OCI-LY7 (cell line): ENCODE results near the gene MKNK1. TPM values are rescaled to one million over a fixed set of nuclear protein-coding genes. Genes with fewer than 3 reads are reported as not detected.

Source experiments
- BruUV-seq: library from RNA; stranded (reverse); fragments of 400-500 nt; replicated peaks from 2 replicates; lab custom pipeline; 2021; lab: Mats Ljungman, UMichigan
- CTCF ChIA-PET: fragments of 300-600 bp; sonication (Branson Sonifier 250); formaldehyde crosslinking; loops from one replicate; lab custom pipeline; 2022; ENCODE audit warnings: antibody characterized with exemption; ENCODE audit not compliant: unreplicated experiment; lab: Charles Lee
- POLR2A ChIA-PET: fragments of 300-600 bp; sonication (Branson Sonifier 250); formaldehyde crosslinking; loops from one replicate; lab custom pipeline; 2022; ENCODE audit warnings: antibody characterized with exemption; lab: Charles Lee
- DNase-seq: peaks from one replicate; pipeline ENCODE4 v3.0.0-alpha.2; 2015; ENCODE audit warnings: low spot score
- H2AFZ ChIP-seq: fragments of 200-600 bp; sonication (generic), shearing (Covaris generic); 2 replicates; pipeline ENCODE4 v1.6.1; 2014; ENCODE audit warnings: mild to moderate bottlenecking, antibody characterized with exemption, low read length, moderate library complexity
- H3K27ac ChIP-seq: fragments of 200-600 bp; sonication (generic); 2 replicates; pipeline ENCODE4 v1.5.1; 2014; ENCODE audit warnings: mixed run types, low read depth, mild to moderate bottlenecking, moderate library complexity, low read length, inconsistent platforms; ENCODE audit not compliant: poor library complexity, severe bottlenecking
- H3K36me3 ChIP-seq: fragments of 200-600 bp; sonication (generic); 2 replicates; pipeline ENCODE4 v1.6.1; 2014; ENCODE audit warnings: mild to moderate bottlenecking, antibody characterized with exemption, low read length, moderate library complexity, mixed read lengths; ENCODE audit not compliant: insufficient read depth
- H3K4me1 ChIP-seq: fragments of 200-600 bp; sonication (generic); 2 replicates; pipeline ENCODE4 v1.5.1; 2014; ENCODE audit warnings: mild to moderate bottlenecking, low read length; ENCODE audit not compliant: insufficient read depth, poor library complexity, severe bottlenecking
- H3K4me2 ChIP-seq: fragments of 200-600 bp; sonication (generic); 2 replicates; pipeline ENCODE4 v1.6.1; 2014; ENCODE audit warnings: mild to moderate bottlenecking, low read length
- H3K4me3 ChIP-seq: fragments of 200-600 bp; sonication (generic); 2 replicates; pipeline ENCODE4 v1.5.1; 2014; ENCODE audit warnings: mild to moderate bottlenecking, low read depth, low read length; ENCODE audit not compliant: poor library complexity, severe bottlenecking
- H3K79me2 ChIP-seq: fragments of 200-600 bp; sonication (generic); 2 replicates; pipeline ENCODE4 v1.6.1; 2016; ENCODE audit warnings: low read depth, mild to moderate bottlenecking, low read length, moderate library complexity, mixed read lengths; ENCODE audit not compliant: insufficient read depth
- H3K9me2 ChIP-seq: fragments of 200-600 bp; sonication (generic); 2 replicates; pipeline ENCODE4 v1.6.1; 2016; ENCODE audit warnings: mild to moderate bottlenecking, low read length, mixed read lengths; ENCODE audit not compliant: insufficient read depth
- H3K9me3 ChIP-seq: fragments of 200-600 bp; sonication (generic); 2 replicates; pipeline ENCODE4 v1.6.1; 2014; ENCODE audit warnings: mild to moderate bottlenecking, mixed run types, low read length, mixed read lengths
- H4K20me1 ChIP-seq: fragments of 200-600 bp; sonication (generic); 2 replicates; pipeline ENCODE4 v1.6.1; 2014; ENCODE audit warnings: mild to moderate bottlenecking, antibody characterized with exemption, low read length, moderate library complexity, mixed read lengths; ENCODE audit not compliant: insufficient read depth
- EZH2phosphoT487 ChIP-seq: fragments of 200-600 bp; sonication (generic); IDR thresholded peaks from 2 replicates; pipeline ENCODE4 v1.6.1; 2018; ENCODE audit warnings: low read depth, borderline replicate concordance, mild to moderate bottlenecking, mixed run types, antibody characterized with exemption, low read length, moderate library complexity, mixed read lengths
- intact Hi-C: fragments of 100-400 bp; cut with micrococcal nuclease; formaldehyde crosslinking; loops from one replicate; pipeline ENCODE4 v1.10.0; 2022; ENCODE audit not compliant: unreplicated experiment
- total RNA-seq, 2 experiments: library from RNA; depleted of rRNA in 1 of 2; stranded (reverse); fragments of >200 nt in 1 of 2; shearing (Covaris generic) in 1 of 2; gene quantifications; 2 replicates each; pipeline ENCODE4 v1.2.3, GENCODE V29; 2014 to 2022
- TF ChIP-seq, protein P1 (sequence below): fragments of 200-600 bp; sonication (generic); conservative IDR thresholded peaks from 2 replicates; pipeline ENCODE4 v1.5.1; 2014; ENCODE audit warnings: mild to moderate bottlenecking, antibody characterized with exemption, low read length, moderate library complexity, mixed read lengths

Gene MKNK1
- total RNA-seq, 2 experiments from 2014 or later = 11.5 to 24.0 TPM

GRCh38 chr1:46554597-46555381 is 49.3 kb downstream of the MKNK1 start:
- no peaks in the 10 kb centered on the region for H3K36me3 ChIP-seq
- no peaks in the 10 kb centered on the region for H3K4me1 ChIP-seq
- no peaks in the 10 kb centered on the region for H3K79me2 ChIP-seq
- H3K4me2 ChIP-seq = no peak overlapping the region
- intact Hi-C loops = loop anchor here (10.0 kb wide), 1 partner anchor 170 kb away; no protein-coding TSS in a partner anchor
- no peak for TF ChIP-seq EZH2phosphoT487
- TF ChIP-seq, protein P1, sequence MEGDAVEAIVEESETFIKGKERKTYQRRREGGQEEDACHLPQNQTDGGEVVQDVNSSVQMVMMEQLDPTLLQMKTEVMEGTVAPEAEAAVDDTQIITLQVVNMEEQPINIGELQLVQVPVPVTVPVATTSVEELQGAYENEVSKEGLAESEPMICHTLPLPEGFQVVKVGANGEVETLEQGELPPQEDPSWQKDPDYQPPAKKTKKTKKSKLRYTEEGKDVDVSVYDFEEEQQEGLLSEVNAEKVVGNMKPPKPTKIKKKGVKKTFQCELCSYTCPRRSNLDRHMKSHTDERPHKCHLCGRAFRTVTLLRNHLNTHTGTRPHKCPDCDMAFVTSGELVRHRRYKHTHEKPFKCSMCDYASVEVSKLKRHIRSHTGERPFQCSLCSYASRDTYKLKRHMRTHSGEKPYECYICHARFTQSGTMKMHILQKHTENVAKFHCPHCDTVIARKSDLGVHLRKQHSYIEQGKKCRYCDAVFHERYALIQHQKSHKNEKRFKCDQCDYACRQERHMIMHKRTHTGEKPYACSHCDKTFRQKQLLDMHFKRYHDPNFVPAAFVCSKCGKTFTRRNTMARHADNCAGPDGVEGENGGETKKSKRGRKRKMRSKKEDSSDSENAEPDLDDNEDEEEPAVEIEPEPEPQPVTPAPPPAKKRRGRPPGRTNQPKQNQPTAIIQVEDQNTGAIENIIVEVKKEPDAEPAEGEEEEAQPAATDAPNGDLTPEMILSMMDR = no peak
- no peak overlapping the region for H3K27ac ChIP-seq
- POLR2A ChIA-PET = no interaction called here
- H4K20me1 ChIP-seq = no peaks in the 10 kb centered on the region
- no peaks in the 10 kb centered on the region for H3K9me3 ChIP-seq
- no peak overlapping the region for H2AFZ ChIP-seq
- no peak overlapping the region for H3K4me3 ChIP-seq
- no peak for DNase-seq
- no peaks in the 10 kb centered on the region for H3K9me2 ChIP-seq
- CTCF ChIA-PET = interaction anchor here (0.5 kb wide), 1 partner anchor 61 kb away, joined by 3 read pairs; no protein-coding TSS in a partner anchor
- no TSS peak for BruUV-seq

DNA sequence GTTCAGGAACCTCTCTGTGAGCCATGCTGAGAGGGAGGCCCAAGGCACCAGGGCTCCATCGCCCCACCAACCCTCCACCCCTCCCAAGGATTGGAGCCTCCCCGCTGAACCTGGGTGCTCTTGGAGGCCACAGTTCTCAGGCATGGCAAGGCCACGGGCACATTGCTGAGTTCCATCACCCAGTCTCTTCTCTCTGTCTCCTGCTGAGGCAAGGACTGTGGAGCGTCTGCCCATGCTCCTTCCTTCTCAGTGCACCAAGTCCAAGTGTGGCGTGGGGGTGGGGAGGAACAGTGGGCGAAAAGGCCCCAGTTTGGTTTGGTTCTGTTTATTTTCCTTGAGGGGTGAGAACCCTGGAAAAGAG is 49.9 kb downstream of the MKNK1 start:
- CTCF ChIA-PET = no interaction called here
- Histone ChIP-seq H3K36me3 (no peaks in the 10 kb centered on the region), H2AFZ (no peak overlapping the region), H3K4me1 (no peaks in the 10 kb centered on the region), H3K4me3 (no peak overlapping the region), H3K4me2 (no peak overlapping the region), H3K9me2 (no peaks in the 10 kb centered on the region), H3K9me3 (no peaks in the 10 kb centered on the region), H3K27ac (no peak overlapping the region), H4K20me1 (no peaks in the 10 kb centered on the region), H3K79me2 (no peaks in the 10 kb centered on the region)
- no TSS peak for BruUV-seq
- no peak for TF ChIP-seq EZH2phosphoT487
- TF ChIP-seq, protein P1 = no peak
- intact Hi-C loops = loop anchor here (10.0 kb wide), 1 partner anchor 171 kb away; no protein-coding TSS in a partner anchor
- no peak for DNase-seq
- POLR2A ChIA-PET = no interaction called here

DNA sequence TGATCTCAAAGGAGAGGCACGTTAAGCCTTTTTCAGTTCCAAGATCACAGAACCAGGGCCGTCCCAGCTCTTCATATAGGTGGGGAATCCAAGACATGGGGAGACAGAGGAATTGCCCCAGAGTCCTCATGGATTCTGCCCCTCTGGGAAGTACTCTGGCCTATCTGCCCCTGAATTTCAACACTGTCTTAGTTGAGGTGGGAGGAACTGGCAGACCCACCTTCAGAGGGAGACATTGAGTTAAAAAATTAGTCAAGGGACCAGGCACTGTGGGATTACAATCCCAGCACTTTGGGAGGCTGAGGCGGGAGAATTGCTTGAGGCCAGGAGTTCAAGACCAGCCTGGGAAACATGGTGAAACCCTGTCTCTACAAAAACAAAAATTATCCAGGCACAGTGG is 50.6 kb downstream of the MKNK1 start:
- CTCF ChIA-PET = no interaction called here
- Histone ChIP-seq H3K27ac (no peak overlapping the region), H2AFZ (no peak overlapping the region), H3K9me3 (no peaks in the 10 kb centered on the region), H3K79me2 (no peaks in the 10 kb centered on the region), H3K36me3 (no peaks in the 10 kb centered on the region), H3K4me2 (no peak overlapping the region), H3K4me3 (no peak overlapping the region), H3K4me1 (no peaks in the 10 kb centered on the region), H4K20me1 (no peaks in the 10 kb centered on the region), H3K9me2 (no peaks in the 10 kb centered on the region)
- no peak for TF ChIP-seq EZH2phosphoT487
- TF ChIP-seq, protein P1 = peak; percentile 27; the same call in 1 of the 2 replicates
- POLR2A ChIA-PET = no interaction called here
- BruUV-seq = no TSS peak
- no peak for DNase-seq
- intact Hi-C loops = loop anchor here (10.0 kb wide), 1 partner anchor 171 kb away; no protein-coding TSS in a partner anchor
